ENCODE results near the gene RNF214.

RNF214 gene

DNA sequence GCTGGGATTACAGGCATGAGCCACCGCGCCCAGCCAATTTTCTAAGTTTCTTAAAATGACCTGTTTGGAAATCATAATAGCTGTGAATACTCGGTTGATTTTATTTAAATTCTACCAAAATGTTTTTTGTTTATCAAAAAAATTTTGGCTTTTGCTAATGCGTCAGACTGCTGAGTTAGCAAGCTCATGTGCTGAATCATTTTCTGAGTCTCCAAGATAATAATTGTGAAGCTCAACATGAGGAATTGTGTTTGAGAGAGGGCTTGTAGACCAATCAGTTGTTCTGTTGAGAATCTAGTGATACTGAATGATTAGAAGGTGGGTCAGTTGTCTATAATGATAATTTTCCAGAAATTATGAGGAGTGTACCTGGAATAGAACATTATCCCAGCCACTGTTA lies 15.9 kb downstream of the RNF214 start:
- no peak for DNase-seq
- Histone ChIP-seq H3K27ac (no peak overlapping the region), H3K27me3 (replicated peaks) (no peaks in the 10 kb centered on the region), H3K4me3 (ENCODE audit: low read depth, low read length) (no peak overlapping the region), H3K36me3 (replicated peaks) (peaks cover 45% of the 10 kb centered on the region)
- in situ Hi-C loops (cut with HindIII; ENCODE audit: low pct_ligation_motif_present, low sequenced_read_pairs): no loop called here
- TF ChIP-seq, protein P1, sequence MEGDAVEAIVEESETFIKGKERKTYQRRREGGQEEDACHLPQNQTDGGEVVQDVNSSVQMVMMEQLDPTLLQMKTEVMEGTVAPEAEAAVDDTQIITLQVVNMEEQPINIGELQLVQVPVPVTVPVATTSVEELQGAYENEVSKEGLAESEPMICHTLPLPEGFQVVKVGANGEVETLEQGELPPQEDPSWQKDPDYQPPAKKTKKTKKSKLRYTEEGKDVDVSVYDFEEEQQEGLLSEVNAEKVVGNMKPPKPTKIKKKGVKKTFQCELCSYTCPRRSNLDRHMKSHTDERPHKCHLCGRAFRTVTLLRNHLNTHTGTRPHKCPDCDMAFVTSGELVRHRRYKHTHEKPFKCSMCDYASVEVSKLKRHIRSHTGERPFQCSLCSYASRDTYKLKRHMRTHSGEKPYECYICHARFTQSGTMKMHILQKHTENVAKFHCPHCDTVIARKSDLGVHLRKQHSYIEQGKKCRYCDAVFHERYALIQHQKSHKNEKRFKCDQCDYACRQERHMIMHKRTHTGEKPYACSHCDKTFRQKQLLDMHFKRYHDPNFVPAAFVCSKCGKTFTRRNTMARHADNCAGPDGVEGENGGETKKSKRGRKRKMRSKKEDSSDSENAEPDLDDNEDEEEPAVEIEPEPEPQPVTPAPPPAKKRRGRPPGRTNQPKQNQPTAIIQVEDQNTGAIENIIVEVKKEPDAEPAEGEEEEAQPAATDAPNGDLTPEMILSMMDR (IDR thresholded peaks at IDR 0.05; ENCODE audit: low read depth, low read length, missing control alignments): no peak

DNA sequence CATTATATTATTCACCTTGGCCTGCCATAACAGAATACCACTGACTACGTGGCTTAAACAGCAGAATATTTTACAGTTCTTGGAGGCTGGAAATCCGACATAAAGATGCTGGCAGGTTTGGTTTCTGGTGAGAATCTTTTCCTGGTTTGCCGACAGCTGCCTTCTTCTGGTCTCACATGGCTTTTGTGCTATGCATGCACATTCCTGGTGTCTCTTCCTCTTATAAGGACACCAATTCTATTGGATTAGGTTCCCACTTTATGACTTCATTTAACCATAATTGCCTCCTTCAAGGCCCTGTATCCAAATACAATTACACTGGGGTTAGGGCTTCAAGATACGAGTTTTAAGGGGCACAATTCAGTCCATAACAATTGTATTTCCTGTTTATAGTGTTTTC lies 17.1 kb downstream of the RNF214 start:
- H3K27ac ChIP-seq: no peak overlapping the region
- in situ Hi-C loops (cut with HindIII; ENCODE audit: low pct_ligation_motif_present, low sequenced_read_pairs): no loop called here
- H3K36me3 ChIP-seq (replicated peaks): peaks cover 38% of the 10 kb centered on the region
- DNase-seq: no peak
- TF ChIP-seq, protein P1 (IDR thresholded peaks at IDR 0.05; ENCODE audit: low read depth, low read length, missing control alignments): no peak
- H3K4me3 ChIP-seq (ENCODE audit: low read depth, low read length): no peak overlapping the region
- no peaks in the 10 kb centered on the region for H3K27me3 ChIP-seq (replicated peaks)

DNA sequence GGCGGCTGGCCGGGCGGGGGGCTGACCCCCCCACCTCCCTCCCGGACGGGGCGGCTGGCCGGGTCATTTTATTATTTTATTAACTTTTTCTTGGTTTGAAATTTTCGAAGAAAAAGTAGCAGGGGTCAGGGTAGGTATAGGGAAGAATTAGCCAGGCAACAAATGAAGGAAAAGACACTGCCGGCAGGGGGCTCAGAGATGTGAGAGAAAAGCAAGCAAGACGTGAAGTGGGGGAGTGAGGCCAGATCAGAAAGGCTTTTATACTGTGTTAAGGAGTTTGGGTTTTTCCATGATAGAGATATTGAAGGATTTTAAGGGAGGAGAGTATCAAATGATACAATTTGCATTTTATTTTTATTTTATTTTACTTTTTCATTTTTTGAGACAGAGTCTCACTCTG lies 19.0 kb downstream of the RNF214 start:
- Histone ChIP-seq H3K4me3 (ENCODE audit: low read depth, low read length) (no peak overlapping the region), H3K27ac (no peak overlapping the region), H3K36me3 (replicated peaks) (peaks cover 23% of the 10 kb centered on the region), H3K27me3 (replicated peaks) (no peaks in the 10 kb centered on the region)
- no peak for DNase-seq
- in situ Hi-C loops (cut with HindIII; ENCODE audit: low pct_ligation_motif_present, low sequenced_read_pairs): no loop called here
- TF ChIP-seq, protein P1 (IDR thresholded peaks at IDR 0.05; ENCODE audit: low read depth, low read length, missing control alignments): no peak

DNA sequence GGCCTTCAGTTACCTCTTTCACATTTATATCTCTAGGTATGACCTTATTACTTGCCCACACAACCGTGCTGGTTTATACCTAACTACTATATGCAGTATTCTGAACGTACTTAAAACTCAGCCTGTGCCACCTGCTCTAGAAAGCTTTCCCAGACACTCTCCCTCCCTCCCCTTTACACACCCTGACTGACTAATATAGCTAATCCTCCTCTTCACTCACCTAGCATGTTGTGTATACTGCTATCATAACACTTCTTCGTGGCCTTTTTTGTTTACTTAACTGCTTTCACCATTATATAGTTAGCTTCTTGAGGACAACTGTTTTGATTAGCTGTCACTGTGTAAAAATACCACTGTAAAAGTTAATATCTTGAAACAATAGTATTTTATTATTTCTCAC lies 23.5 kb downstream of the RNF214 start:
- H3K27ac ChIP-seq: no peak overlapping the region
- in situ Hi-C loops (cut with HindIII; ENCODE audit: low pct_ligation_motif_present, low sequenced_read_pairs): no loop called here

DNA sequence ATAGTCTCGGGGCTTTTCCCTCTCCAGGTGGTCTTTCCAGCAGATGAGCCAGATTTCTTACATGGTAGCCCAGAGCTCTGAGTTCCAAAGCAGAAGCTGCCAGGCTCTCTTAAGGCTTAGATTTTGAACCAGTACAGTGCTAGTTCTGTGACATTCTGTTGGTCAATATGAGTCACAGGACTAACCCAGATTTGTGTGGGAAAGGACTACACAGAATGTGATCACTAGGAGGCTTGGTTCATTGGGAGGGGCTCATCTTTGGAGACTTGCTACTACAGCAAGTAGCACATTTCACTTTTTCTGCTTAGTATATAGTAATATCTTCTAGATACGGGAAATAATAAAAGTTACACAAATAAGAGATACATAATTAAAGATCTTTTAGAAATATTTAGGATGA lies 24.1 kb downstream of the RNF214 start:
- Histone ChIP-seq H3K27me3 (replicated peaks) (no peaks in the 10 kb centered on the region), H3K4me3 (ENCODE audit: low read depth, low read length) (no peak overlapping the region), H3K27ac (no peak overlapping the region), H3K36me3 (replicated peaks) (no peaks in the 10 kb centered on the region)
- DNase-seq: peak; percentile 48
- in situ Hi-C loops (cut with HindIII; ENCODE audit: low pct_ligation_motif_present, low sequenced_read_pairs): no loop called here
- TF ChIP-seq, protein P1 (IDR thresholded peaks at IDR 0.05; ENCODE audit: low read depth, low read length, missing control alignments): no peak

More for the DNA sequence above, 23.5 kb downstream of the RNF214 start:
- Histone ChIP-seq H3K4me3 (ENCODE audit: low read depth, low read length) (no peak overlapping the region), H3K27me3 (replicated peaks) (no peaks in the 10 kb centered on the region), H3K36me3 (replicated peaks) (no peaks in the 10 kb centered on the region)
- no peak for DNase-seq
- TF ChIP-seq, protein P1 (IDR thresholded peaks at IDR 0.05; ENCODE audit: low read depth, low read length, missing control alignments): no peak

DNA sequence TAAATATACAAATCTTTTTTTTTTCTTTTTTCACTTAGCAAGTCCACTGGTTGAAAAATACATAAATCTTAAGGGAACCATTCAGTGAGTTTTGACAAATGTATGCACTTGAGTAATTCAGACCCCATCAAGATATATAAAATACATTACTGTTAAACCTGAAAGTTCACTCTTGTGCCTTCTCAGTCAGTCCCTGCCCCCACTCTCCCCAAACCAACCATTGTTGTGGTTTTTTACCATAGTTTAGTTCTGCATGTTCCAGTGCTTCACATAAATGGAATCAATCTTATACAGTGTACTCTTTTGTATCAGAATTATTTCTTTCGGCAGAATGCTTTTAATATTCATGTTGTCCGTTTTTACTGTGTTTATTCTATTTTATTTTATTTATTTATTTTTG lies 26.1 kb downstream of the RNF214 start:
- no peaks in the 10 kb centered on the region for H3K27me3 ChIP-seq (replicated peaks)
- H3K27ac ChIP-seq: no peak overlapping the region
- no peaks in the 10 kb centered on the region for H3K36me3 ChIP-seq (replicated peaks)
- DNase-seq: no peak
- in situ Hi-C loops (cut with HindIII; ENCODE audit: low pct_ligation_motif_present, low sequenced_read_pairs): no loop called here
- TF ChIP-seq, protein P1 (IDR thresholded peaks at IDR 0.05; ENCODE audit: low read depth, low read length, missing control alignments): no peak
- H3K4me3 ChIP-seq (ENCODE audit: low read depth, low read length): no peak overlapping the region

Measured in brain microvascular endothelial cell (primary cell).